Measurements from ENCODE around the gene TGFBI. TPM values are rescaled to one million over a fixed set of nuclear protein-coding genes. Genes with fewer than 3 reads are reported as not detected.
A peak's percentile ranks its signal among the peaks of the same experiment; 100 is the strongest.

TGFBI gene
- total and polyA plus RNA-seq, 9 donors, result 164 to 351 (median 213) TPM

DNA sequence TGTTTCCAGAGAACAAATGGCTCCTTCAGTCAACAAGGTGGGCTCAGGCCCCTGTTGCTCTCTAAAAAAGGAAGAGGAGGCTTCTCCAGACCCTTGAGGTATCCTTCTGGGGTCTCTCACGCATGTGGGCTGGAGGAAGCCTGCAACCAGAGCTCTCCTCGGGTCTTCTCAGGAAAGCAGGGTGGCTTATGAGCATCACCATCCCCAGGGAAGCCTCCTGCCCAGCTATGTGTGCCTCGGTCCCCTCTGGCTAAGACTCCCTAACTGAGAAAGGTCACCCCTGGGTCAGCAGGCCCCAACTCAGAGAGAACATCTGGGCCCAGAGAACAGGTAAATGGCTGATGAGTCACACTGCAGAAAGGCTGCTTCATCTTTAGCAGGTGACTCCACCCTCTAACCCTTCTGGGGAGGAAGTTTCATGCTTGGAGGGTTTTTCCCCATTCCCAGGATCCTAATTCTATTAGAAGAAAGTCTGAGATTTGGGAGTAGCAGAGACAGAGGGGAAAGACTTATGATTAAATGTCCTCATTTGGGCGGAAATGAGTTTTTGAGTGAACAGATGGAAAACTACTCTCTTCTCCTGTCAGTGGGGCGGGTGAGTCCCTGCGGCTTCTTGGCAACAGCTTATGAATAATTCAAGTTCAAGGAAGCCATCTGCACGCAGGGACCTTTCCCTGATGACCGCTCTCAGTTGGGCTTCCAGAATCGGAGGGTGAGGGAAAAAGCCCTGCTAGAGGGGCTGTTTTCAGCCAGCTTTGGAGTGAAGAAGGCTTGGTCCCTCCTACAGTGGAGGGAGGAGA lies 41.9 kb downstream of the TGFBI start:
- WGBS (ENCODE audit: insufficient coverage), result 32% methylated on average over 8 of the region's 9 CpGs
- Histone ChIP-seq H3K4me3 (ENCODE audit: low read length) (no peak overlapping the region), H3K36me3 (ENCODE audit: control insufficient read depth, insufficient read depth, low read length) (no peaks in the 10 kb centered on the region), H3K27ac (ENCODE audit: low read length) (peak overlapping the region; percentile 90), H3K27me3 (ENCODE audit: control insufficient read depth, insufficient read depth, low read length) (no peaks in the 10 kb centered on the region), H3K4me1 (ENCODE audit: control insufficient read depth, insufficient read depth, low read length) (peaks cover 24% of the 10 kb centered on the region), H3K9me3 (replicated peaks; ENCODE audit: control insufficient read depth, low read depth, low read length) (peaks cover 3% of the 10 kb centered on the region)
- peak; percentile 97 for DNase-seq

GRCh38 chr5:136073714-136074529 lies 45.1 kb downstream of the TGFBI start:
- no peak overlapping the region for H3K27ac ChIP-seq (ENCODE audit: low read length)
- H3K27me3 ChIP-seq (ENCODE audit: control insufficient read depth, insufficient read depth, low read length), result no peaks in the 10 kb centered on the region
- no peak for DNase-seq
- H3K4me3 ChIP-seq (ENCODE audit: low read length), result no peak overlapping the region
- no peaks in the 10 kb centered on the region for H3K9me3 ChIP-seq (replicated peaks; ENCODE audit: control insufficient read depth, low read depth, low read length)
- peaks cover 16% of the 10 kb centered on the region for H3K4me1 ChIP-seq (ENCODE audit: control insufficient read depth, insufficient read depth, low read length)
- H3K36me3 ChIP-seq (ENCODE audit: control insufficient read depth, insufficient read depth, low read length), result no peaks in the 10 kb centered on the region
- 86% methylated on average over 2 of the region's 5 CpGs for WGBS (ENCODE audit: insufficient coverage)

- peaks cover 15% of the 10 kb centered on the region for H3K4me1 ChIP-seq (ENCODE audit: control insufficient read depth, insufficient read depth, low read length)
- no peaks in the 10 kb centered on the region for H3K27me3 ChIP-seq (ENCODE audit: control insufficient read depth, insufficient read depth, low read length)
- no CpG with 5 or more reads among the region's 1 CpG for WGBS (ENCODE audit: insufficient coverage)
- DNase-seq, result no peak
- no peak overlapping the region for H3K4me3 ChIP-seq (ENCODE audit: low read length)
- no peaks in the 10 kb centered on the region for H3K36me3 ChIP-seq (ENCODE audit: control insufficient read depth, insufficient read depth, low read length)
- no peak overlapping the region for H3K27ac ChIP-seq (ENCODE audit: low read length)
- no peaks in the 10 kb centered on the region for H3K9me3 ChIP-seq (replicated peaks; ENCODE audit: control insufficient read depth, low read depth, low read length)
Observed at GRCh38 chr5:136075466-136075891, 46.7 kb downstream of the TGFBI start.

DNA sequence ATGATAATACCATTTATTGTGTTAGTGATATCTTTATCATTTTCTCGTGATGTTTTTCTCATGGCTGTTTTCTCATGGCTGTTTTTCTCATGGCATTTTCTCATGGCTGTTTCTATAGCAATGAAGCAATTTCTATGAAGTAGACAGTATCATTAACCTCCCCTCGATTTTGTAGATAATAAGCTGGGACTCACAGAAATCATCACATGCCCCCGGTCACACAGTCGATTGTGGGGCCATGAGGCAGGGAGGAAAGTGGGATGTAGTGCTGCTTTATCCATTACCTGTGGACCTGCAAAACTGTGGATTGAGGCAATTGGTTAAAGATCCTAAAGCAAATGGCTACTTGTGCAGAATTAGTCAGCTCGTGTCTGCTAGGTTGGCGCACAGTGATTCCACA lies 47.3 kb downstream of the TGFBI start:
- H3K36me3 ChIP-seq (ENCODE audit: control insufficient read depth, insufficient read depth, low read length), result no peaks in the 10 kb centered on the region
- no peaks in the 10 kb centered on the region for H3K9me3 ChIP-seq (replicated peaks; ENCODE audit: control insufficient read depth, low read depth, low read length)
- DNase-seq, result no peak
- no CpG with 5 or more reads among the region's 6 CpGs for WGBS (ENCODE audit: insufficient coverage)
- no peak overlapping the region for H3K27ac ChIP-seq (ENCODE audit: low read length)
- H3K27me3 ChIP-seq (ENCODE audit: control insufficient read depth, insufficient read depth, low read length), result no peaks in the 10 kb centered on the region
- no peak overlapping the region for H3K4me3 ChIP-seq (ENCODE audit: low read length)
- peaks cover 16% of the 10 kb centered on the region for H3K4me1 ChIP-seq (ENCODE audit: control insufficient read depth, insufficient read depth, low read length)

DNA sequence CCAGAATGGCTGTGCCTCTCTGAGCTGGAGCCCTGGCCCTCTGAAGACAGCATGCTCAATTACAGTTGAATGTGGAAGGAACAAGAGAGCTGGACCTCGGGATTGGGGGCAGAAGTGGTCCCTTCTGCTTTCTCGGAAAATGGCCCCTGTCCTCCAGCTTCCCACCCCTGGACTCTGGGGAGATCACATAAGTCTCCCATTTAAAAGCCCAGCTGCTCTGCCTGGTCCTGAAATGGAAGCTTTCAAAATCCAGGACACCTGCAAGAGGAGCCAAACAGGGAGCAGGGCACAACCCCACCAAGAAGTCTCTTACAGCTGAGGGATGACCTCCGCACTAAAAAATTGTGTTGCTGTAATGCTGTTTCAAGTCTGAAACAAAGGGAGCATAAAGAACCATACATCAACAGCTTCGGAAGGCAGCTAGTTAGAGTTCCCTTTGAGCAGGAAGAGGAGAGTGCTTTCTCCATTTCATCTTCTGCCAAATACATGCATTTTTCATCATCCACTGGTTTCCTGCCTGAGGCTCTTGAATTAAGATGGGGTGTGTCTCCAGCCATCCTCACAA lies 48.2 kb downstream of the TGFBI start:
- WGBS (ENCODE audit: insufficient coverage), result 60% methylated on average over 1 of the region's 4 CpGs
- Histone ChIP-seq H3K4me1 (ENCODE audit: control insufficient read depth, insufficient read depth, low read length) (peaks cover 11% of the 10 kb centered on the region), H3K27ac (ENCODE audit: low read length) (no peak overlapping the region), H3K9me3 (replicated peaks; ENCODE audit: control insufficient read depth, low read depth, low read length) (no peaks in the 10 kb centered on the region), H3K36me3 (ENCODE audit: control insufficient read depth, insufficient read depth, low read length) (no peaks in the 10 kb centered on the region), H3K4me3 (ENCODE audit: low read length) (no peak overlapping the region), H3K27me3 (ENCODE audit: control insufficient read depth, insufficient read depth, low read length) (no peaks in the 10 kb centered on the region)
- DNase-seq, result no peak

DNA sequence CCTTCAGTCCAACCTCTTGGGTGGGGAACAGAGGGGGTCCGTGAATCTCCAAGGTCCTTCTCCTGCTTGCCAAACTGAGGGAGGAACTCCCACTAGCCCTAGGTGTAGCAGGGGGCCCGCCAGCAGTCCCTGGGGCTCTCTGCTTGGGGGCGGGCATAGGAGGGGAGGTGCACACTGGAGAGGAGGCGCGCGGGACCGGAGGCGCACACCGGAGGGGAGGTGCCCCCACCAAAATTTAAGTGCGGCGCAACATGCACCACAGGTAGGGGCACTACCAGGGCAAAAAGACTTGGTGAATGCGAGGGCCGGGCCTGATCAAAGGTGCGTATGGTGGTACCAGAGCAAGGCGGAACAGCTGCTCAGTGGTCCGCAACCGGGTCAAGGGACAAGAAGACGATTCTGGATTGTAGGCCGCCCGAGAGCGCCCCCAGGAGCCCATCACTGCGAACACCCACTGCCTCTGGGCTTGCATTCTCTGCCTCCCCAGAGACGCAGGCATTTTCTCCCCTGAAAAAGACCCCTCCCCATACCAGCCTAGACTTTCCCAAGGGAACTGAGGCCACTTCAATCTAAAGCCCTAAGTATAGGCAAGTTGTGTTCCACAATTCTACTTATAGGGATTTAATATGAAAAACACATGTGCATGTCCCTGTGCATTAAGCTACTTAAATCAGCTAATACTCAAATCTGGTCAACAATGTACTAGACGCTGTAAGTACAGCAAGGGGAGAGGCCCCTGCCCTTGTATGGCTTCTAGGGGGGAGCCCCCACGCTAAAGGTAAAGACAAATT lies 50.6 kb downstream of the TGFBI start:
- H3K36me3 ChIP-seq (ENCODE audit: control insufficient read depth, insufficient read depth, low read length), result no peaks in the 10 kb centered on the region
- H3K27ac ChIP-seq (ENCODE audit: low read length), result no peak overlapping the region
- no peak overlapping the region for H3K4me3 ChIP-seq (ENCODE audit: low read length)
- no peaks in the 10 kb centered on the region for H3K27me3 ChIP-seq (ENCODE audit: control insufficient read depth, insufficient read depth, low read length)
- 65% methylated on average over 17 of the region's 25 CpGs for WGBS (ENCODE audit: insufficient coverage)
- H3K9me3 ChIP-seq (replicated peaks; ENCODE audit: control insufficient read depth, low read depth, low read length), result no peaks in the 10 kb centered on the region
- peaks cover 11% of the 10 kb centered on the region for H3K4me1 ChIP-seq (ENCODE audit: control insufficient read depth, insufficient read depth, low read length)
- no peak for DNase-seq

DNA sequence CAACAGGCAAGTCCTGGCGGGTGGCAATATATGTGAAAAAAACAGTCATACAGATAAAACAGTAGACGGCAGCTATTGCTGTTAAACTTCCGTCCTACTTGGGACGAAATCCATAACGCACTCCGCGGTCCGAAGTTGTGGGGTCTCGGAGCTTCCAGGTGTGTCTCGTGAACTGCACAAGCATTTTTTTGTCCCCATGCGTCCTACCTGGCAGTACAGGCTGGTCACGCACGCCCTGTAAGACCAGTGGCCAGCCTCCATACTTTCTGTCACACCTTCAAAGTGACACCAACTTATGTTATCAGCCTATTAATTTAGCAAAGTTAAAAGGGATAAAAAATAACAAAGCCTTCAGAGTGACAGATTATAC lies 51.3 kb downstream of the TGFBI start:
- Histone ChIP-seq H3K9me3 (replicated peaks; ENCODE audit: control insufficient read depth, low read depth, low read length) (no peaks in the 10 kb centered on the region), H3K27me3 (ENCODE audit: control insufficient read depth, insufficient read depth, low read length) (no peaks in the 10 kb centered on the region), H3K4me3 (ENCODE audit: low read length) (peak overlapping the region; percentile 24), H3K4me1 (ENCODE audit: control insufficient read depth, insufficient read depth, low read length) (peaks cover 11% of the 10 kb centered on the region), H3K27ac (ENCODE audit: low read length) (no peak overlapping the region), H3K36me3 (ENCODE audit: control insufficient read depth, insufficient read depth, low read length) (no peaks in the 10 kb centered on the region)
- DNase-seq, result peak; percentile 58
- 52% methylated on average over 10 of the region's 13 CpGs for WGBS (ENCODE audit: insufficient coverage)

GRCh38 chr5:136080483-136081216 lies 51.9 kb downstream of the TGFBI start:
- peak overlapping the region; percentile 26 for H3K4me3 ChIP-seq (ENCODE audit: low read length)
- peak; percentile 98 for DNase-seq
- H3K27me3 ChIP-seq (ENCODE audit: control insufficient read depth, insufficient read depth, low read length), result no peaks in the 10 kb centered on the region
- H3K27ac ChIP-seq (ENCODE audit: low read length), result peak overlapping the region; percentile 65
- 46% methylated on average over 31 of the region's 34 CpGs for WGBS (ENCODE audit: insufficient coverage)
- H3K9me3 ChIP-seq (replicated peaks; ENCODE audit: control insufficient read depth, low read depth, low read length), result no peaks in the 10 kb centered on the region
- no peaks in the 10 kb centered on the region for H3K36me3 ChIP-seq (ENCODE audit: control insufficient read depth, insufficient read depth, low read length)
- peaks cover 11% of the 10 kb centered on the region for H3K4me1 ChIP-seq (ENCODE audit: control insufficient read depth, insufficient read depth, low read length)

- H3K4me3 ChIP-seq (ENCODE audit: low read length), result no peak overlapping the region
- H3K36me3 ChIP-seq (ENCODE audit: control insufficient read depth, insufficient read depth, low read length), result no peaks in the 10 kb centered on the region
- no peaks in the 10 kb centered on the region for H3K27me3 ChIP-seq (ENCODE audit: control insufficient read depth, insufficient read depth, low read length)
- peaks cover 11% of the 10 kb centered on the region for H3K4me1 ChIP-seq (ENCODE audit: control insufficient read depth, insufficient read depth, low read length)
- no CpG with 5 or more reads among the region's 2 CpGs for WGBS (ENCODE audit: insufficient coverage)
- DNase-seq, result no peak
- peak overlapping the region; percentile 65 for H3K27ac ChIP-seq (ENCODE audit: low read length)
- no peaks in the 10 kb centered on the region for H3K9me3 ChIP-seq (replicated peaks; ENCODE audit: control insufficient read depth, low read depth, low read length)
Observed at GRCh38 chr5:136081217-136081591, 52.4 kb downstream of the TGFBI start.
